Measurements from ENCODE around the gene TSG101.

TSG101 gene

DNA sequence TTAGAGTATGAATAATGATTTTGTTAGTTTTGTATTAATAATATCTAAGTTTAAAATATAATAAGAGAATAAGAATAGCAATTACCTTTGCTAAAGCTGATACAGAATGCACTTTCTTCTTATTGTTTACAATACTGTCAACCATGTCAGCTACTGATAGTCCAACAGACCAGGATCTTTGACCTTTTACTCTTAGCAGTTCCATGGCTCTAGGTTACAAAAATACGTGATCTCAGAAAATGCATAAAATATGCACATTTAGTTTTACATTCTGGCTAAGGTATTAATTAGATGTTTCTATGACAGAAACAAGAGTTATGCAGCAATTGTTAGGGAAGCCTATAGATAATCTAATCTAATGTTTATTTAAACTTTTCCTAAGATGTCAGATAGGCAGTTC, 7.5 kb upstream of the TSG101 start:
- TF ChIP-seq SPI1 (IDR thresholded peaks at IDR 0.05; ENCODE audit: low read depth, low read length), result no peak
- TF ChIP-seq POLR2AphosphoS5 (IDR thresholded peaks at IDR 0.05; ENCODE audit: low read depth, low read length), result no peak
- no peak for TF ChIP-seq POU2F2 (IDR thresholded peaks at IDR 0.05; ENCODE audit: low read depth, low read length)
- TF ChIP-seq POLR2A (IDR thresholded peaks at IDR 0.05; ENCODE audit: low read depth, low read length), result no peak
- TF ChIP-seq TAF1 (IDR thresholded peaks at IDR 0.05; ENCODE audit: low read depth, low read length), result no peak
- TF ChIP-seq PAX5 (IDR thresholded peaks at IDR 0.05; ENCODE audit: insufficient read depth, low read length, severe bottlenecking), result no peak
- DNase-seq (ENCODE audit: insufficient read length, low spot score) (no peak), FAIRE-seq (no peak)

- TF ChIP-seq PAX5 (IDR thresholded peaks at IDR 0.05; ENCODE audit: insufficient read depth, low read length, severe bottlenecking), result no peak
- TF ChIP-seq TAF1 (IDR thresholded peaks at IDR 0.05; ENCODE audit: low read depth, low read length), result no peak
- no peak for TF ChIP-seq SPI1 (IDR thresholded peaks at IDR 0.05; ENCODE audit: low read depth, low read length)
- TF ChIP-seq POLR2A (IDR thresholded peaks at IDR 0.05; ENCODE audit: low read depth, low read length), result no peak
- no peak for TF ChIP-seq POLR2AphosphoS5 (IDR thresholded peaks at IDR 0.05; ENCODE audit: low read depth, low read length)
- TF ChIP-seq POU2F2 (IDR thresholded peaks at IDR 0.05; ENCODE audit: low read depth, low read length), result no peak
- DNase-seq (ENCODE audit: insufficient read length, low spot score), result no peak
- FAIRE-seq, result no peak
Measured at GRCh38 chr11:18533365-18533764, 6.6 kb upstream of the TSG101 start.

GRCh38 chr11:18527512-18527911, 770 bp upstream of the TSG101 start:
- FAIRE-seq (no peak), DNase-seq (ENCODE audit: insufficient read length, low spot score) (no peak)
- no peak for TF ChIP-seq PAX5 (IDR thresholded peaks at IDR 0.05; ENCODE audit: insufficient read depth, low read length, severe bottlenecking)
- TF ChIP-seq TAF1 (IDR thresholded peaks at IDR 0.05; ENCODE audit: low read depth, low read length), result no peak
- no peak for TF ChIP-seq POLR2A (IDR thresholded peaks at IDR 0.05; ENCODE audit: low read depth, low read length)
- TF ChIP-seq POLR2AphosphoS5 (IDR thresholded peaks at IDR 0.05; ENCODE audit: low read depth, low read length), result no peak
- TF ChIP-seq SPI1 (IDR thresholded peaks at IDR 0.05; ENCODE audit: low read depth, low read length), result no peak

GRCh38 chr11:18526130-18526520, 617 bp downstream of the TSG101 start:
- DNase-seq (ENCODE audit: insufficient read length, low spot score) (no peak), FAIRE-seq (no peak)
- no peak for TF ChIP-seq POU2F2 (IDR thresholded peaks at IDR 0.05; ENCODE audit: low read depth, low read length)
- no peak for TF ChIP-seq POLR2AphosphoS5 (IDR thresholded peaks at IDR 0.05; ENCODE audit: low read depth, low read length)
- TF ChIP-seq SPI1 (IDR thresholded peaks at IDR 0.05; ENCODE audit: low read depth, low read length), result no peak
- TF ChIP-seq PAX5 (IDR thresholded peaks at IDR 0.05; ENCODE audit: insufficient read depth, low read length, severe bottlenecking), result no peak
- no peak for TF ChIP-seq POLR2A (IDR thresholded peaks at IDR 0.05; ENCODE audit: low read depth, low read length)
- no peak for TF ChIP-seq TAF1 (IDR thresholded peaks at IDR 0.05; ENCODE audit: low read depth, low read length)

DNA sequence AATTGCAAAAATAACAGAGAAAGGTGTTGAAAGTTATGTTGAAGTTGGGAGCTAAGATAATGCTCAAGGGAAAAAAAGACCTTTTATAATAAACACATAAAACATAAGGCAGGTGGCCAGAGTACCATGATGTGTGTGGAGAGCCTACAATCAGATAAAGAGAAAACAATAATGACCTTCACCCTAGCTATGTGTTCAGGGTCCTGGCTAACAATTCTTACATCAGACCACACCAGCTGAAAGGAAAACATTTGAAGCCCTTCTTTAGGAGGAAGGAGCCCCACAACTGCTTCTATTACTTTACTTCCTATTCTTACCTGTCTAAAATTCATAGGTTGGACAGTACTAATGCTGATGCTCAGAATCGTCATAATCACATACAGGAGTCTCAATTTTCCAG, 2.5 kb downstream of the TSG101 start:
- FAIRE-seq (no peak), DNase-seq (ENCODE audit: insufficient read length, low spot score) (no peak)
- TF ChIP-seq PAX5 (IDR thresholded peaks at IDR 0.05; ENCODE audit: insufficient read depth, low read length, severe bottlenecking) (no peak), SPI1 (IDR thresholded peaks at IDR 0.05; ENCODE audit: low read depth, low read length) (no peak), POLR2A (IDR thresholded peaks at IDR 0.05; ENCODE audit: low read depth, low read length) (no peak), POLR2AphosphoS5 (IDR thresholded peaks at IDR 0.05; ENCODE audit: low read depth, low read length) (no peak), POU2F2 (IDR thresholded peaks at IDR 0.05; ENCODE audit: low read depth, low read length) (no peak), TAF1 (IDR thresholded peaks at IDR 0.05; ENCODE audit: low read depth, low read length) (no peak)

- no peak for DNase-seq (ENCODE audit: insufficient read length, low spot score)
- no peak for FAIRE-seq
- TF ChIP-seq SPI1 (IDR thresholded peaks at IDR 0.05; ENCODE audit: low read depth, low read length), result no peak
- TF ChIP-seq POU2F2 (IDR thresholded peaks at IDR 0.05; ENCODE audit: low read depth, low read length), result no peak
- no peak for TF ChIP-seq TAF1 (IDR thresholded peaks at IDR 0.05; ENCODE audit: low read depth, low read length)
- no peak for TF ChIP-seq POLR2A (IDR thresholded peaks at IDR 0.05; ENCODE audit: low read depth, low read length)
- TF ChIP-seq POLR2AphosphoS5 (IDR thresholded peaks at IDR 0.05; ENCODE audit: low read depth, low read length), result no peak
- TF ChIP-seq PAX5 (IDR thresholded peaks at IDR 0.05; ENCODE audit: insufficient read depth, low read length, severe bottlenecking), result no peak
Measured at GRCh38 chr11:18523084-18523483, 3.7 kb downstream of the TSG101 start.

- no peak for DNase-seq (ENCODE audit: insufficient read length, low spot score)
- TF ChIP-seq PAX5 (IDR thresholded peaks at IDR 0.05; ENCODE audit: insufficient read depth, low read length, severe bottlenecking) (no peak), POLR2A (IDR thresholded peaks at IDR 0.05; ENCODE audit: low read depth, low read length) (no peak), POU2F2 (IDR thresholded peaks at IDR 0.05; ENCODE audit: low read depth, low read length) (no peak), SPI1 (IDR thresholded peaks at IDR 0.05; ENCODE audit: low read depth, low read length) (no peak), POLR2AphosphoS5 (IDR thresholded peaks at IDR 0.05; ENCODE audit: low read depth, low read length) (no peak), TAF1 (IDR thresholded peaks at IDR 0.05; ENCODE audit: low read depth, low read length) (no peak)
- FAIRE-seq, result no peak
Measured at GRCh38 chr11:18522388-18522787, 4.4 kb downstream of the TSG101 start.

- no peak for FAIRE-seq
- DNase-seq (ENCODE audit: insufficient read length, low spot score), result no peak
- TF ChIP-seq SPI1 (IDR thresholded peaks at IDR 0.05; ENCODE audit: low read depth, low read length), result no peak
- no peak for TF ChIP-seq POLR2AphosphoS5 (IDR thresholded peaks at IDR 0.05; ENCODE audit: low read depth, low read length)
- no peak for TF ChIP-seq TAF1 (IDR thresholded peaks at IDR 0.05; ENCODE audit: low read depth, low read length)
- no peak for TF ChIP-seq POU2F2 (IDR thresholded peaks at IDR 0.05; ENCODE audit: low read depth, low read length)
- no peak for TF ChIP-seq PAX5 (IDR thresholded peaks at IDR 0.05; ENCODE audit: insufficient read depth, low read length, severe bottlenecking)
- no peak for TF ChIP-seq POLR2A (IDR thresholded peaks at IDR 0.05; ENCODE audit: low read depth, low read length)
Measured at GRCh38 chr11:18521122-18521521, 5.6 kb downstream of the TSG101 start.

- FAIRE-seq (no peak), DNase-seq (ENCODE audit: insufficient read length, low spot score) (no peak)
- TF ChIP-seq TAF1 (IDR thresholded peaks at IDR 0.05; ENCODE audit: low read depth, low read length) (no peak), POLR2AphosphoS5 (IDR thresholded peaks at IDR 0.05; ENCODE audit: low read depth, low read length) (no peak), POLR2A (IDR thresholded peaks at IDR 0.05; ENCODE audit: low read depth, low read length) (no peak), PAX5 (IDR thresholded peaks at IDR 0.05; ENCODE audit: insufficient read depth, low read length, severe bottlenecking) (no peak), POU2F2 (IDR thresholded peaks at IDR 0.05; ENCODE audit: low read depth, low read length) (no peak), SPI1 (IDR thresholded peaks at IDR 0.05; ENCODE audit: low read depth, low read length) (no peak)
Measured at GRCh38 chr11:18502352-18502751, 24.4 kb downstream of the TSG101 start.

GRCh38 chr11:18501629-18502028, 25.1 kb downstream of the TSG101 start:
- TF ChIP-seq TAF1 (IDR thresholded peaks at IDR 0.05; ENCODE audit: low read depth, low read length) (no peak), POU2F2 (IDR thresholded peaks at IDR 0.05; ENCODE audit: low read depth, low read length) (no peak)
- FAIRE-seq (no peak), DNase-seq (ENCODE audit: insufficient read length, low spot score) (no peak)
